ENCODE measurements around the gene ABCC10.

Gene ABCC10

DNA sequence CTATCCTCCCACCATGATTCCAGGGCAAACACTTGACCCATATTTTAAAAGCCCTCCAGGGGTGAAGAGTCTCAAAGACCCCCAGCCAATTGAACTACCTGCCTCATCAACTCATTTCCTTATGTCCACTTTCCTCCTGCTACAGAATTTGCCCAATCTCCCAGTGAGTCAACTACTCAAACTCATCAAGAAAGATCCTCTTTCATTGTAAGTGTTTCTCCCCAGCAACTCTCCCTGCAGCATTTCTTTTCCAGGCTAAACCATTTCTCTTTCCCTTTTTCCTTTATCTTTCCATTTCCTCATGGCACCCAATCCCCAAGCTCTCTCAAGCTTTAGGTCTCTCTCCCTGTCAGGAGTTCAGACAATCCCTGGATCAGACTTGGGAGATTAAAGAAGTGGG is 26.5 kb downstream of the ABCC10 start:
- Histone ChIP-seq H3K4me2 (ENCODE audit: low read depth, low read length, poor library complexity, severe bottlenecking) (no peak overlapping the region), H3K9ac (ENCODE audit: low read depth, low read length, poor library complexity, severe bottlenecking) (no peak overlapping the region), H3K27me3 (ENCODE audit: insufficient read depth, low read length, poor library complexity, severe bottlenecking) (no peaks in the 10 kb centered on the region), H3F3A (ENCODE audit: low read depth) (no peaks in the 10 kb centered on the region), H3K9me2 (replicated peaks; ENCODE audit: low read depth, low read length) (no peaks in the 10 kb centered on the region), H3K9me3 (ENCODE audit: insufficient read depth, low read depth, low read length) (no peaks in the 10 kb centered on the region), H3K4me3 (ENCODE audit: low read length, poor library complexity, severe bottlenecking) (no peak overlapping the region), H3K36me3 (ENCODE audit: insufficient read depth, low read length) (no peaks in the 10 kb centered on the region), H3K79me2 (ENCODE audit: insufficient read depth, low read length) (no peaks in the 10 kb centered on the region), H4K20me1 (ENCODE audit: insufficient read depth, low read length, poor library complexity, severe bottlenecking) (no peaks in the 10 kb centered on the region), H2AFZ (ENCODE audit: low read length) (no peak overlapping the region), H3K4me1 (ENCODE audit: insufficient read depth, low read length, poor library complexity, severe bottlenecking) (no peaks in the 10 kb centered on the region)
- TF ChIP-seq, protein P1, sequence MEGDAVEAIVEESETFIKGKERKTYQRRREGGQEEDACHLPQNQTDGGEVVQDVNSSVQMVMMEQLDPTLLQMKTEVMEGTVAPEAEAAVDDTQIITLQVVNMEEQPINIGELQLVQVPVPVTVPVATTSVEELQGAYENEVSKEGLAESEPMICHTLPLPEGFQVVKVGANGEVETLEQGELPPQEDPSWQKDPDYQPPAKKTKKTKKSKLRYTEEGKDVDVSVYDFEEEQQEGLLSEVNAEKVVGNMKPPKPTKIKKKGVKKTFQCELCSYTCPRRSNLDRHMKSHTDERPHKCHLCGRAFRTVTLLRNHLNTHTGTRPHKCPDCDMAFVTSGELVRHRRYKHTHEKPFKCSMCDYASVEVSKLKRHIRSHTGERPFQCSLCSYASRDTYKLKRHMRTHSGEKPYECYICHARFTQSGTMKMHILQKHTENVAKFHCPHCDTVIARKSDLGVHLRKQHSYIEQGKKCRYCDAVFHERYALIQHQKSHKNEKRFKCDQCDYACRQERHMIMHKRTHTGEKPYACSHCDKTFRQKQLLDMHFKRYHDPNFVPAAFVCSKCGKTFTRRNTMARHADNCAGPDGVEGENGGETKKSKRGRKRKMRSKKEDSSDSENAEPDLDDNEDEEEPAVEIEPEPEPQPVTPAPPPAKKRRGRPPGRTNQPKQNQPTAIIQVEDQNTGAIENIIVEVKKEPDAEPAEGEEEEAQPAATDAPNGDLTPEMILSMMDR (conservative IDR thresholded peaks at IDR 0.05; ENCODE audit: low read length): no peak
- no peak for TF ChIP-seq EZH2phosphoT487 (IDR thresholded peaks at IDR 0.05; ENCODE audit: borderline replicate concordance)

DNA sequence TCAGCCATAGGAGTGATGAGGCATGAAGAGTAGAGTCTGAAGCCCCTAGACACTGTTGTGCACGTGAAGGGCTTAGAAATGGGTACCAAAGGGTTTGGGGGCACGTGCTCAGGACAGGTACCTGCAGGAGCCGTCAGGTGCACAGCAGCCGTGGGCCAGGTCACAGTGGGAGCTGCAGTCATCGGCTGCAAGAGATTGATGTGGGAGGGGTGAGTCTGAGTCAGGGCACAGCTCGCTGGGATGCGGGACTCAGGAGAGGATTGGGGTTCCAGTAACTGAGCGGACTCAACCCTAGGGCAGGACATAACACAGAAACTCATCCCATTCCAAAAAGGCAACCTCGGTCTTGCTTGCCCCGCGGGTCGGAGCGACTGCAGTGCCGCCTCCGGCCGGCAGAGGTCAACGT is 27.0 kb downstream of the ABCC10 start:
- H3K79me2 ChIP-seq (ENCODE audit: insufficient read depth, low read length): no peaks in the 10 kb centered on the region
- H3K9ac ChIP-seq (ENCODE audit: low read depth, low read length, poor library complexity, severe bottlenecking): no peak overlapping the region
- H4K20me1 ChIP-seq (ENCODE audit: insufficient read depth, low read length, poor library complexity, severe bottlenecking): no peaks in the 10 kb centered on the region

DNA sequence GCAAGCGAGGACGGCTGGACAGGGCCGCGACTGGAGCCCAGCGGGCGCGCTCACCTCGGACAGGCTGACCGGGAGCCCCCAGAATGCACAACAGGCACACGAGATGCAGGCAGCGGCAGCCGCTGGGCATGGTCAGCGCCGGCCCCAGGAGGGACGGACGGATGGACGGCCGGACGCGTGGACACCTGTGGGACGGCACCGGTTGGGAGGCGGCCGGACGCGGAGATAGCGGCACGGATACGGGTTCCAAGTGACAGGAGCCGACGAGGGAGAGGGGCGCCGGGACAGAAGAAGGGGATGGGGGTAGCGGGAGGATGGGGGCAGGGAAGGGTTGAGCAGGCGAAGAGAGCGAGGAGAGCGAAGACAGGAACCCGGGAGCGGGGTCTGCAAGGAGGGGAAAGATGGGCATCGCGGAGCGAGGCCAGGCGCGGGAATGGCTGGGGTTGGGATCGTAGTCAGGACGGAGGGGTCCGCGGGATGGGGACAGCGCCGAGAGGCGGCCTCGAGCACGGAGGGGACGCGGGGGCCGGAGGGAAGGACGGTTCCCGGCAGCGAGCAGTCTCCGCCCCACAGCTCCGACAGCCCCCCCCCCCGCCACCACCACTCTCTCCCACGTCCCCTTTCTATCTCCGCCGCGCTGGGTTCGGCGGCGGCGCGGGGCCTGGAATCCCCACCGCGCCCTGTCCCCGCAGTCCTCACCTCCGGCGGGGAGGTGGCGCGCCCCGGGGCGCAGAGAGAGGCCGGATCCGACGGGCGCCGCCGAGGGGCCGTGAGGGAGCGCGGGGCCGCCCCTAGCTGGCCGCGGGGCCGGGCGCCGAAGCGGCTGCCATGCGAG is 27.6 kb downstream of the ABCC10 start:
- TF ChIP-seq, protein P1 (conservative IDR thresholded peaks at IDR 0.05; ENCODE audit: low read length): peak; percentile 23
- TF ChIP-seq EZH2phosphoT487 (IDR thresholded peaks at IDR 0.05; ENCODE audit: borderline replicate concordance): no peak
- H3K9me2 ChIP-seq (replicated peaks; ENCODE audit: low read depth, low read length): no peaks in the 10 kb centered on the region
- no peaks in the 10 kb centered on the region for H3K4me1 ChIP-seq (ENCODE audit: insufficient read depth, low read length, poor library complexity, severe bottlenecking)
- H3K27me3 ChIP-seq (ENCODE audit: insufficient read depth, low read length, poor library complexity, severe bottlenecking): no peaks in the 10 kb centered on the region
- peak overlapping the region; percentile 1; the same call in 1 of the 2 replicates for H2AFZ ChIP-seq (ENCODE audit: low read length)
- H3K4me3 ChIP-seq (ENCODE audit: low read length, poor library complexity, severe bottlenecking): peak overlapping the region; percentile 57
- no peak overlapping the region for H3K9ac ChIP-seq (ENCODE audit: low read depth, low read length, poor library complexity, severe bottlenecking)
- no peaks in the 10 kb centered on the region for H3K79me2 ChIP-seq (ENCODE audit: insufficient read depth, low read length)
- no peaks in the 10 kb centered on the region for H4K20me1 ChIP-seq (ENCODE audit: insufficient read depth, low read length, poor library complexity, severe bottlenecking)
- H3K9me3 ChIP-seq (ENCODE audit: insufficient read depth, low read depth, low read length): no peaks in the 10 kb centered on the region
- H3K4me2 ChIP-seq (ENCODE audit: low read depth, low read length, poor library complexity, severe bottlenecking): peak overlapping the region; percentile 50
- H3K36me3 ChIP-seq (ENCODE audit: insufficient read depth, low read length): no peaks in the 10 kb centered on the region
- H3F3A ChIP-seq (ENCODE audit: low read depth): no peaks in the 10 kb centered on the region

More for the DNA sequence above, 27.0 kb downstream of the ABCC10 start:
- no peaks in the 10 kb centered on the region for H3K36me3 ChIP-seq (ENCODE audit: insufficient read depth, low read length)
- H3F3A ChIP-seq (ENCODE audit: low read depth): no peaks in the 10 kb centered on the region
- H2AFZ ChIP-seq (ENCODE audit: low read length): no peak overlapping the region
- peak overlapping the region; percentile 57 for H3K4me3 ChIP-seq (ENCODE audit: low read length, poor library complexity, severe bottlenecking)
- no peaks in the 10 kb centered on the region for H3K4me1 ChIP-seq (ENCODE audit: insufficient read depth, low read length, poor library complexity, severe bottlenecking)
- no peaks in the 10 kb centered on the region for H3K27me3 ChIP-seq (ENCODE audit: insufficient read depth, low read length, poor library complexity, severe bottlenecking)
- TF ChIP-seq, protein P1 (conservative IDR thresholded peaks at IDR 0.05; ENCODE audit: low read length): peak; percentile 60
- no peak for TF ChIP-seq EZH2phosphoT487 (IDR thresholded peaks at IDR 0.05; ENCODE audit: borderline replicate concordance)
- no peaks in the 10 kb centered on the region for H3K9me3 ChIP-seq (ENCODE audit: insufficient read depth, low read depth, low read length)
- H3K9me2 ChIP-seq (replicated peaks; ENCODE audit: low read depth, low read length): no peaks in the 10 kb centered on the region
- peak overlapping the region; percentile 50 for H3K4me2 ChIP-seq (ENCODE audit: low read depth, low read length, poor library complexity, severe bottlenecking)
